Measurements from ENCODE around the gene EFNA2.
"Not testable (repeated sequence)": the region's sequence is repeated elsewhere in the genome, so short reads cannot be mapped to it uniquely, and the experiment has no call there.

EFNA2 gene

GRCh38 chr19:1322198-1322981 lies 36.7 kb downstream of the EFNA2 start:
- no peak for DNase-seq

DNA sequence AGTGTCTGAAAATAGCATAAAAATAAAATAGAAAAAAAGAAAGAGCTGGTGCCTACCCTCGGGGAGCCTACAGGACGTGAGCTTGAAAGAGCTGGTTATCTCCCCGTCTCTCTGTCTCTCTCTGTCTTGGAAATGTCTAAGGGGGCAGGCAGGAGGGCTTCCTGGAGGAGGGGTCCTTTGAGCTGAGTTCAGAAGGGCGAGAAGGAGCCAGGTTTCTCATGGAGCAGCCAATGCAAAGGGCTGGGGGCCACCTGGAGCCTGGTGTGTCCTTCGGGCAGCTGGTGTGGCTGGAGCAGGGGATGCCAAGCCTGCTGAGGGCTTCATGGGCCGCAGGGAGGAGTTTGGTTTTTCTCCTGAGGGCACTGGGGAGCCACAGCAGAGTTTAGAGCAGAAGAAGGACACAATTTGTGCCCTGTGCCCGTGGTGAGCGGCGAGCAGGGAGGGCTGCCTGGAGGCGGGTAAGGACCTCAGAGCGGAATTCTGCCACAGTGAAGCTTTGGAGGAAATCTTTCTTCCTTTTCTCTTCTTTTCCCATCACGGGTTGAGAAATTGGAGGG lies 38.7 kb downstream of the EFNA2 start:
- DNase-seq, result no peak

- peak in 1 of 2 donors; percentile 20 for DNase-seq
Measured at GRCh38 chr19:1324806-1325567, 39.3 kb downstream of the EFNA2 start.

DNA sequence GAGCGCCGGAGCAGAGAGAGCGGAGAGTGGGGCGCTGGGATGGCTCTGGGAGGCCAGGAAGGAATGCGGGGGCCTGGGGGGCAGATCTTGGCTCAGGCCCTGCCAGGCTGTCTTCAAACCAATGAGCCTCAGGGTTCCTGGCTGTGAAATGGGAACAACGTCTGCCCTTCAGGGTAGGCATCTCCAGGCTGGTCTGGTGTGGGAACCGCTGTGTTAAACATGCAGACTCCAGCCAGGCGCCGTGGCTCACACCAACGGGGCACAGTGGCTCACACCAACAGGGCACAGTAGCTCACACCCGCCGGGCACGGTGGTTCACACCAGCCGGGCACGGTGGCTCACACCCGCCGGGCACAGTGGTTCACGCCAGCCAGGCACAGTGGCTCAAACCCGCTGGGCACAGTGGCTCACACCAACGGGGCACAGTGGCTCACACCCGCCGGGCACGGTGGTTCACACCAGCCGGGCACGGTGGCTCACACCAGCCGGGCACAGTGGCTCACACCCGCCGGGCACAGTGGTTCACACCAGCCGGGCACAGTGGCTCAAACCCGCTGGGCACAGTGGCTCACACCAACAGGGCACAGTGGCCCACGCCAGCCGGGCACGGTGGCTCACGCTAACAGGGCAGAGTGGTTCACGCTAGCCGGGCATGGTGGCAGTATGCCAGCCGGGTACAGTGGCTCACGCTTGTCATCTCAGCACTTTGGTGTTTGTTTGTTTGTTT lies 40.1 kb downstream of the EFNA2 start:
- no peak for DNase-seq

DNA sequence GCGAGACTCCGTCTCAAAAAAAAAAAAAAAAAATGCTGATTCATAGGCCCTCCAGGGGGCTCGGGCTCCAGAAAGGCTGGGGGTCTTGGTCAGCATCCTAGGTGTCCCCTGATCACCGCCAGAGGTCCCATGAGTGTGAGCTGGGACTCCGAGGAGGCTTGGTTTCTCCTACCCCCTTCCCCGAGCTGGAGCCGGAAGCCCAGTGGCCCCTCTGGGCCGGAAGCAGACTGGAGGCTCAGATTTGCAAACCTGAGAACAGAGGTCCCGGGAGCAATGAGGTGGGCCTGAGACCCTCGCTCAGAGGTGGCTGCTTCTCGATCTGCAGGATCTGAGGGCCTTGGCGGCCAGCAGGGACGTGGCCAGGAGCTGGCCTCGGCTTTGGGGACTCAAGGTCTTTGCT lies 41.5 kb downstream of the EFNA2 start:
- no peak for DNase-seq

- not testable (repeated sequence) for DNase-seq
Measured at GRCh38 chr19:1332208-1332607, 46.5 kb downstream of the EFNA2 start.

- DNase-seq, result no peak
Measured at GRCh38 chr19:1336079-1336684, 50.5 kb downstream of the EFNA2 start.

- DNase-seq, result no peak
Measured at GRCh38 chr19:1340681-1341469, 55.2 kb downstream of the EFNA2 start.

DNA sequence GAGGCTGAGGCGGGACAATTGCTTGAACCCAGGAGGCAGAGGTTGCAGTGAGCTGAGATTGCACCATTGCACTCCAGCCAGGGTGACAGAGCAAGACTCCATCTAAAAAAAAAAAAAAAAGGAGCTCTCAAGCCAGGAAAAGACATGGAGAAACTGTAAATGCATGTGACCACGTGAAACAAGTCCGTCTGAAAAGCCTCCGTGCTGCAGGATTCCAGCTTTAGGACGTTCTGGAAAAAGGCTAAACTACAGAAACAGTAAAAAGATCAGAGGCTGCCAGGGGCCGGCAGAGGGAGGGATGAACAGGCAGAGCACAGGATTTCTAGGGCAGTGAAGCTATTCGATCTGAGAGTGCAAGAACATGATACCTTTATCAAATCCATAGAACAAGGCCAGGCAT lies 57.4 kb downstream of the EFNA2 start:
- DNase-seq, result no peak

DNA sequence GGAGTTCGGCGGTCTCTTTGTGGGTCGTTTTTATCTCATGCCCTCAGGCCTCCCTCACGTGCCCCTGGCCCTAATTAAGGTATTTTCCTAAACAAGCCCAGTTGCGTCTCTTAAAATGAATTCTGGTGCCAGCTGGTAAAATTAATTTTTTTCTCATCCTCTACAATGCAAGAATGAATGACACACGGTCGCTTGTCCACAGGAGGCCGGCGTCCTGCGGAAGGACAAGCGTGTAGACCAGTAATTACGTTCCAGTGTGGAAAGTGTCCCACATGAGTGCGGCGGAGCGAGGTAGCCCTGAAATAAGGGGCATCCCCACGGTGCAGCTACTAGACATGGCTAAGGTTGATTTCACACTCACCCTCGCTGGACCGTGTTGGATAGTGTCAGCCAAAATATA lies 63.5 kb downstream of the EFNA2 start:
- no peak for DNase-seq

DNA sequence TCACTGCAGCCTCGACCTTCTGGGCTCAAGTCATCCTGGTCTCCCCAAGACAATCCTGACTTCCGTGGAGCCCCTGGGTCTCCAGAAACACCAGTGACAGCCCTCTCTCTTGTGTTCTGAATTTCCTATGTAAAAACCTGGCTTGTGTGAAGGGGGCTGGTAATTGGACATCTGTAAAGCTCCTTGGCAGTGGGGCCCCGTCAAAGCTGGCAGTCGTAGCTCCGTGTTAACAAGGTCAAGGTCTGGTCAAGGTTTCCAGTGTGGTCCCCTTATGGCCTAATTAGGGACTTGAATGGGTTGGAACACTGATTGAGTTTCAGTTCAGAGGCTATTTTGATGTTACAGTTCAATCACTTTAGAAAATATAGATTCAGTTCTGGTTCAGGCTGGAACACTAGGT lies 65.2 kb downstream of the EFNA2 start:
- DNase-seq, result no peak

Data from hippocampal formation (tissue), 2 donors.